ENCODE measurements around the gene AEBP1.

- TF ChIP-seq POLR2A (IDR thresholded peaks at IDR 0.05) = no peak
- no peak for TF ChIP-seq CTCF (IDR thresholded peaks at IDR 0.05)
These were observed 30.9 kb downstream of the AEBP1 start for GRCh38 chr7:44134943-44135628.
